IMR-90 (cell line): ENCODE data around the gene EPHA5. TPM values are rescaled to one million over a fixed set of nuclear protein-coding genes. Genes with fewer than 3 reads are reported as not detected.

Experiments
- ATAC-seq: fragments of 200-7000 bp; cut with Tn5 transposase; 2 replicates; pipeline ENCODE4 v1.9.1; 2020; ENCODE audit warnings: low read depth, mild to moderate bottlenecking, moderate library complexity
- BruUV-seq: library from RNA; stranded (reverse); fragments of 400-500 nt; replicated peaks from 2 replicates; lab custom pipeline; 2021; lab: Mats Ljungman, UMichigan
- CTCF ChIA-PET: fragments of 300-600 bp; formaldehyde crosslinking; extraction: SDS; loops from one replicate; lab custom pipeline; 2021; ENCODE audit warnings: antibody characterized with exemption; lab: Yijun Ruan, JAX
- POLR2A ChIA-PET: fragments of 300-600 bp; sonication (Branson Sonifier 250); formaldehyde crosslinking; loops from one replicate; lab custom pipeline; 2022; ENCODE audit warnings: antibody characterized with exemption; ENCODE audit not compliant: unreplicated experiment; lab: Charles Lee
- DNase-seq: peaks from one replicate; pipeline ENCODE4 v3.0.0; 2013
- H2AFZ ChIP-seq: replicated peaks from 2 replicates; pipeline ENCODE3; 2013; ENCODE audit warnings: low read length, mild to moderate bottlenecking; ENCODE audit not compliant: poor library complexity
- H2AK5ac ChIP-seq: 2 replicates; pipeline ENCODE4 v1.6.1; 2013; ENCODE audit warnings: low read depth, low read length, inconsistent platforms
- H2AK9ac ChIP-seq: replicated peaks from 2 replicates; pipeline ENCODE3; 2013; ENCODE audit warnings: mild to moderate bottlenecking, low read depth, low read length, moderate library complexity; ENCODE audit not compliant: poor library complexity
- H2BK120ac ChIP-seq: 2 replicates; pipeline ENCODE4 v1.6.1; 2013; ENCODE audit warnings: low read depth, low read length, inconsistent platforms
- H2BK15ac ChIP-seq: 3 replicates; pipeline ENCODE4 v1.6.1; 2013; ENCODE audit warnings: low read depth, low read length, inconsistent platforms
- H2BK20ac ChIP-seq: 2 replicates; pipeline ENCODE4 v1.6.1; 2013; ENCODE audit warnings: low read depth, mild to moderate bottlenecking, inconsistent platforms, low read length, moderate library complexity
- H2BK5ac ChIP-seq: 2 replicates; pipeline ENCODE4 v1.6.1; 2013; ENCODE audit warnings: mild to moderate bottlenecking, low read depth, low read length, inconsistent platforms; ENCODE audit not compliant: poor library complexity, severe bottlenecking
- H3K14ac ChIP-seq: replicated peaks from 2 replicates; pipeline ENCODE4 v1.6.1; 2013; ENCODE audit warnings: low read depth, low read length, inconsistent platforms
- H3K18ac ChIP-seq: 2 replicates; pipeline ENCODE4 v1.6.1; 2013; ENCODE audit warnings: low read depth, low read length, control low read depth
- H3K23ac ChIP-seq: 2 replicates; pipeline ENCODE4 v1.6.1; 2013; ENCODE audit warnings: low read depth, low read length, inconsistent platforms
- H3K27ac ChIP-seq: 2 replicates; pipeline ENCODE4 v1.5.1; 2013; ENCODE audit warnings: mild to moderate bottlenecking, control low read depth, low read length; ENCODE audit not compliant: insufficient read depth
- H3K27me3 ChIP-seq: 2 replicates; pipeline ENCODE4 v1.6.1; 2013; ENCODE audit warnings: low read length; ENCODE audit not compliant: control insufficient read depth, insufficient read depth
- H3K36me3 ChIP-seq: 2 replicates; pipeline ENCODE4 v1.6.1; 2013; ENCODE audit warnings: low read length, mixed read lengths; ENCODE audit not compliant: control insufficient read depth, insufficient read depth
- H3K4ac ChIP-seq: 2 replicates; pipeline ENCODE4 v1.6.1; 2013; ENCODE audit warnings: low read depth, low read length, inconsistent platforms
- H3K4me1 ChIP-seq: 2 replicates; pipeline ENCODE4 v1.6.1; 2013; ENCODE audit warnings: low read length, mixed read lengths; ENCODE audit not compliant: control insufficient read depth, insufficient read depth
- H3K4me2 ChIP-seq: 2 replicates; pipeline ENCODE4 v1.6.1; 2013; ENCODE audit warnings: low read depth, mild to moderate bottlenecking, control low read depth, low read length, moderate library complexity
- H3K4me3 ChIP-seq: 2 replicates; pipeline ENCODE4 v1.5.1; 2013; ENCODE audit warnings: low read depth, mild to moderate bottlenecking, control low read depth, low read length, moderate library complexity; ENCODE audit not compliant: insufficient read depth
- H3K56ac ChIP-seq: 2 replicates; pipeline ENCODE4 v1.6.1; 2013; ENCODE audit warnings: low read length, inconsistent platforms; ENCODE audit not compliant: insufficient read depth; ENCODE audit errors: extremely low read depth
- H3K79me1 ChIP-seq, 2 experiments: 2 replicates each; pipeline ENCODE4 v1.6.1; 2013; ENCODE audit warnings: low read length in 2 of 2, inconsistent platforms in 1 of 2, low read depth in 1 of 2
- H3K9ac ChIP-seq: 2 replicates; pipeline ENCODE4 v1.6.1; 2013; ENCODE audit warnings: low read depth, low read length, control low read depth
- H3K9me1 ChIP-seq: 2 replicates; pipeline ENCODE4 v1.6.1; 2013; ENCODE audit warnings: low read length, inconsistent platforms; ENCODE audit not compliant: insufficient read depth
- H3K9me3 ChIP-seq: 2 replicates; pipeline ENCODE4 v1.6.1; 2013; ENCODE audit warnings: low read length; ENCODE audit not compliant: control insufficient read depth, insufficient read depth
- H4K20me1 ChIP-seq: 2 replicates; pipeline ENCODE4 v1.6.1; 2013; ENCODE audit warnings: low read length, inconsistent platforms; ENCODE audit not compliant: insufficient read depth
- H4K5ac ChIP-seq: 2 replicates; pipeline ENCODE4 v1.6.1; 2013; ENCODE audit warnings: mild to moderate bottlenecking, low read depth, low read length, control low read depth
- H4K8ac ChIP-seq, 2 experiments: 2 replicates each; pipeline ENCODE4 v1.6.1; 2013; ENCODE audit warnings: low read depth in 2 of 2, low read length in 2 of 2, control low read depth in 1 of 2, inconsistent platforms in 1 of 2
- H4K91ac ChIP-seq: 2 replicates; pipeline ENCODE4 v1.6.1; 2013; ENCODE audit warnings: low read depth, low read length, inconsistent platforms; ENCODE audit not compliant: insufficient read depth
- BHLHE40 ChIP-seq: fragments of 150-350 bp; IDR thresholded peaks from 2 replicates; pipeline ENCODE4 v1.6.1; 2016; ENCODE audit warnings: mild to moderate bottlenecking, low read depth, low read length
- CEBPB ChIP-seq: IDR thresholded peaks from 2 replicates; pipeline ENCODE4 v1.6.1; 2012; ENCODE audit warnings: low read depth, low read length, improper control_type of control experiment
- CHD1 ChIP-seq: IDR thresholded peaks from 2 replicates; pipeline ENCODE4 v1.6.1; 2012; ENCODE audit warnings: low read depth, low read length, improper control_type of control experiment
- FOS ChIP-seq: fragments of 150-350 bp; IDR thresholded peaks from 2 replicates; pipeline ENCODE4 v1.6.1; 2016; ENCODE audit warnings: low read depth, low read length
- MAFK ChIP-seq: IDR thresholded peaks from 2 replicates; pipeline ENCODE4 v1.6.1; 2012; ENCODE audit warnings: low read depth, low read length, improper control_type of control experiment
- MAZ ChIP-seq: IDR thresholded peaks from 2 replicates; pipeline ENCODE4 v1.6.1; 2012; ENCODE audit warnings: low read depth, mild to moderate bottlenecking, low read length, improper control_type of control experiment, moderate library complexity, borderline replicate concordance
- MXI1 ChIP-seq: IDR thresholded peaks from 2 replicates; pipeline ENCODE4 v1.6.1; 2012; ENCODE audit warnings: low read depth, mild to moderate bottlenecking, low read length, moderate library complexity, borderline replicate concordance
- NFE2L2 ChIP-seq: fragments of 150-350 bp; IDR thresholded peaks from 2 replicates; pipeline ENCODE4 v1.6.1; 2016; ENCODE audit warnings: low read depth, mild to moderate bottlenecking, low read length
- POLR2A ChIP-seq: IDR thresholded peaks from 2 replicates; pipeline ENCODE4 v1.6.1; 2012; ENCODE audit warnings: mild to moderate bottlenecking, low read depth, low read length
- RAD21 ChIP-seq: IDR thresholded peaks from 2 replicates; pipeline ENCODE4 v1.6.1; 2012; ENCODE audit warnings: low read length, improper control_type of control experiment
- RCOR1 ChIP-seq: IDR thresholded peaks from 2 replicates; pipeline ENCODE4 v1.6.1; 2012; ENCODE audit warnings: mild to moderate bottlenecking, low read length, improper control_type of control experiment; ENCODE audit not compliant: insufficient replicate concordance
- RFX5 ChIP-seq: IDR thresholded peaks from 2 replicates; pipeline ENCODE4 v1.8.0; 2012; ENCODE audit warnings: low read depth, mild to moderate bottlenecking, low read length, moderate library complexity
- SMC3 ChIP-seq: fragments of 150-350 bp; IDR thresholded peaks from 2 replicates; pipeline ENCODE4 v1.6.1; 2016; ENCODE audit warnings: low read depth, mild to moderate bottlenecking, antibody characterized with exemption, low read length, moderate library complexity
- USF2 ChIP-seq: fragments of 150-350 bp; IDR thresholded peaks from 2 replicates; pipeline ENCODE4 v1.6.1; 2017; ENCODE audit warnings: mild to moderate bottlenecking, antibody characterized with exemption, low read length, low read depth
- WGBS, 2 experiments: methylation state at CpG; one replicate each; pipeline versions ENCODE4 v1.1.5 to v1.1.7; 2013; ENCODE audit warnings: missing lambda C conversion rate in 2 of 2; ENCODE audit not compliant: insufficient read length in 1 of 2; ENCODE audit errors: extremely low coverage in 2 of 2; 5-methylcytosine and 5-hydroxymethylcytosine counted together
- dilution Hi-C: fragments of 300-500 bp; cut with HindIII; formaldehyde crosslinking; loops from one replicate; pipeline ENCODE4 v1.14.3; 2018; ENCODE audit warnings: low sequenced_read_pairs; ENCODE audit not compliant: unreplicated experiment
- in situ Hi-C: fragments of 300-500 bp; cut with MboI; formaldehyde crosslinking; loops from 3 replicates; pipeline ENCODE4 v1.14.3; 2019; ENCODE audit warnings: low sequenced_read_pairs, inconsistent platforms, mixed read lengths
- intact Hi-C: fragments of 100-400 bp; cut with micrococcal nuclease; formaldehyde crosslinking; loops from 2 replicates; pipeline ENCODE4 v1.10.0; 2022
- polyA plus RNA-seq, 3 experiments: library from polyadenylated mRNA; depleted of rRNA; stranded (reverse); fragments of >200 nt; gene quantifications; 2 replicates each; pipeline ENCODE4 v1.2.3, GENCODE V29; 2012; ENCODE audit warnings: low replicate concordance in 1 of 3
- total RNA-seq: library from RNA; depleted of rRNA; stranded (reverse); fragments of >200 nt; gene quantifications from 2 replicates; pipeline ENCODE4 v1.2.3, GENCODE V29; 2012
- TF ChIP-seq, protein P1 (sequence below): conservative IDR thresholded peaks from 2 replicates; pipeline ENCODE4 v1.5.1; 2012; ENCODE audit warnings: mild to moderate bottlenecking, low read depth, low read length, improper control_type of control experiment
- TF ChIP-seq, protein P2 (sequence below): fragments of 150-350 bp; IDR thresholded peaks from 2 replicates; pipeline ENCODE4 v1.6.1; 2016; ENCODE audit warnings: low read depth, mild to moderate bottlenecking, low read length, moderate library complexity, borderline replicate concordance

The EPHA5 gene
- total and polyA plus RNA-seq, 2 of the 4 experiments (the other 2 are of a cell fraction), result 0.07 to 0.18 TPM

DNA sequence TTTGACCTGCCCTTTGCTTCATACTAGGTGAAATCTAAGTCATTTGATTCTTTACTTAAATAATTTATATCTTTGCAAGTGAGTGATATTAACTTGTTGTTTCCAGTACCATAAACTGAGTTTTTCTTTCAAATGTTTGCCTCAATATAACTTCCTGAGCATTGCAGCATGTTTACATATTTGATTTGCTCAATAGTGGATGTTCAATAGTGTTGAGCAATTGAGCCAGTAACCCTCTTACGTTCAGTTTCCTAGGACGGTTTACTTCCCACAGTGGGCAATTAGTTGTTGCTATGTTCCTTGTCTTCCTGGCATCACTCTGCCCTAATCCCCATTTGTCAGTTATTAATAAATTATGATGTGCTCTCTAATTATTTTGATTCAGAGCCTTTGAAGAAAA lies 278.5 kb downstream of the EPHA5 start:
- dilution Hi-C loops, result no loop called here
- H3K4me2 ChIP-seq, result no peak overlapping the region
- no peak overlapping the region for H2BK120ac ChIP-seq
- no peak overlapping the region for H3K14ac ChIP-seq
- no CpG with 5 or more reads among the region's 2 CpGs for WGBS, 2 experiments
- no peak overlapping the region for H3K23ac ChIP-seq
- no peak for TF ChIP-seq MAZ
- TF ChIP-seq NFE2L2, result no peak
- no peak for TF ChIP-seq SMC3
- no peak for TF ChIP-seq FOS
- TF ChIP-seq CEBPB, result no peak
- TF ChIP-seq RFX5, result no peak
- TF ChIP-seq MAFK, result no peak
- no peak for TF ChIP-seq RAD21
- no peak for TF ChIP-seq POLR2A
- TF ChIP-seq BHLHE40, result no peak
- TF ChIP-seq, protein P1, sequence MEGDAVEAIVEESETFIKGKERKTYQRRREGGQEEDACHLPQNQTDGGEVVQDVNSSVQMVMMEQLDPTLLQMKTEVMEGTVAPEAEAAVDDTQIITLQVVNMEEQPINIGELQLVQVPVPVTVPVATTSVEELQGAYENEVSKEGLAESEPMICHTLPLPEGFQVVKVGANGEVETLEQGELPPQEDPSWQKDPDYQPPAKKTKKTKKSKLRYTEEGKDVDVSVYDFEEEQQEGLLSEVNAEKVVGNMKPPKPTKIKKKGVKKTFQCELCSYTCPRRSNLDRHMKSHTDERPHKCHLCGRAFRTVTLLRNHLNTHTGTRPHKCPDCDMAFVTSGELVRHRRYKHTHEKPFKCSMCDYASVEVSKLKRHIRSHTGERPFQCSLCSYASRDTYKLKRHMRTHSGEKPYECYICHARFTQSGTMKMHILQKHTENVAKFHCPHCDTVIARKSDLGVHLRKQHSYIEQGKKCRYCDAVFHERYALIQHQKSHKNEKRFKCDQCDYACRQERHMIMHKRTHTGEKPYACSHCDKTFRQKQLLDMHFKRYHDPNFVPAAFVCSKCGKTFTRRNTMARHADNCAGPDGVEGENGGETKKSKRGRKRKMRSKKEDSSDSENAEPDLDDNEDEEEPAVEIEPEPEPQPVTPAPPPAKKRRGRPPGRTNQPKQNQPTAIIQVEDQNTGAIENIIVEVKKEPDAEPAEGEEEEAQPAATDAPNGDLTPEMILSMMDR, result no peak
- TF ChIP-seq MXI1, result no peak
- TF ChIP-seq RCOR1, result no peak
- no peak for TF ChIP-seq CHD1
- TF ChIP-seq USF2, result no peak
- TF ChIP-seq, protein P2, sequence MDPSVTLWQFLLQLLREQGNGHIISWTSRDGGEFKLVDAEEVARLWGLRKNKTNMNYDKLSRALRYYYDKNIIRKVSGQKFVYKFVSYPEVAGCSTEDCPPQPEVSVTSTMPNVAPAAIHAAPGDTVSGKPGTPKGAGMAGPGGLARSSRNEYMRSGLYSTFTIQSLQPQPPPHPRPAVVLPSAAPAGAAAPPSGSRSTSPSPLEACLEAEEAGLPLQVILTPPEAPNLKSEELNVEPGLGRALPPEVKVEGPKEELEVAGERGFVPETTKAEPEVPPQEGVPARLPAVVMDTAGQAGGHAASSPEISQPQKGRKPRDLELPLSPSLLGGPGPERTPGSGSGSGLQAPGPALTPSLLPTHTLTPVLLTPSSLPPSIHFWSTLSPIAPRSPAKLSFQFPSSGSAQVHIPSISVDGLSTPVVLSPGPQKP, result no peak
- no peak for ATAC-seq
- H3K4me3 ChIP-seq, result no peak overlapping the region
- BruUV-seq, result no TSS peak
- H2AFZ ChIP-seq, result no peak overlapping the region
- no peak overlapping the region for H3K56ac ChIP-seq
- no peak overlapping the region for H3K27ac ChIP-seq
- no peaks in the 10 kb centered on the region for H3K36me3 ChIP-seq
- ChIA-PET CTCF (no interaction called here), POLR2A (no interaction called here)
- no peak overlapping the region for H4K8ac ChIP-seq
- no peak overlapping the region for H3K4ac ChIP-seq
- H2AK9ac ChIP-seq, result no peak overlapping the region
- no peaks in the 10 kb centered on the region for H3K27me3 ChIP-seq
- no peak for DNase-seq
- no peaks in the 10 kb centered on the region for H3K4me1 ChIP-seq
- H2AK5ac ChIP-seq, result no peak overlapping the region
- in situ Hi-C loops, result no loop called here
- no peak overlapping the region for H3K18ac ChIP-seq
- no peak overlapping the region for H2BK15ac ChIP-seq
- no peaks in the 10 kb centered on the region for H3K9me1 ChIP-seq
- no peak overlapping the region for H4K91ac ChIP-seq
- peaks cover 4% of the 10 kb centered on the region; the same call in 1 of the 2 replicates for H3K9me3 ChIP-seq
- H4K20me1 ChIP-seq, result no peaks in the 10 kb centered on the region
- no peaks in the 10 kb centered on the region for H3K79me1 ChIP-seq
- intact Hi-C loops, result no loop called here
- no peak overlapping the region for H4K5ac ChIP-seq
- no peak overlapping the region for H2BK5ac ChIP-seq
- no peak overlapping the region for H3K9ac ChIP-seq
- no peak overlapping the region for H2BK20ac ChIP-seq
